NCI-H446 treated with DMSO at 0.1 percent for 48 hours (cell line): ENCODE data around the gene KITLG.
"Not testable (repeated sequence)": the region's sequence is repeated elsewhere in the genome, so short reads cannot be mapped to it uniquely, and the experiment has no call there.

Experiments used
- DNase-seq: peaks from one replicate; lab custom pipeline; 2025; lab: John Stamatoyannopoulos, UW

KITLG gene

GRCh38 chr12:88496429-88496828 lies 83.8 kb downstream of the KITLG start:
- no peak for DNase-seq

- no peak for DNase-seq
These were observed 85.2 kb downstream of the KITLG start for GRCh38 chr12:88495031-88495430.

- DNase-seq, result no peak
These were observed 85.8 kb downstream of the KITLG start for GRCh38 chr12:88494520-88494919.

GRCh38 chr12:88493636-88494035 lies 86.6 kb downstream of the KITLG start:
- peak; percentile 62 for DNase-seq

- DNase-seq, result no peak
These were observed 89.8 kb downstream of the KITLG start for GRCh38 chr12:88490425-88490824.

- DNase-seq, result no peak
These were observed 107.5 kb downstream of the KITLG start for GRCh38 chr12:88472775-88473174.

GRCh38 chr12:88472248-88472647 lies 108.0 kb downstream of the KITLG start:
- DNase-seq, result no peak

GRCh38 chr12:88471331-88472045 lies 108.8 kb downstream of the KITLG start:
- peak; percentile 49 for DNase-seq

- DNase-seq, result no peak
These were observed 111.1 kb downstream of the KITLG start for GRCh38 chr12:88469154-88469553.

- no peak for DNase-seq
These were observed 111.7 kb downstream of the KITLG start for GRCh38 chr12:88468581-88468980.

- not testable (repeated sequence) for DNase-seq
These were observed 113.6 kb downstream of the KITLG start for GRCh38 chr12:88466708-88467107.

- no peak for DNase-seq
These were observed 121.9 kb downstream of the KITLG start for GRCh38 chr12:88458327-88458726.

GRCh38 chr12:88453323-88453722 lies 126.9 kb downstream of the KITLG start:
- no peak for DNase-seq

- DNase-seq, result no peak
These were observed 129.1 kb downstream of the KITLG start for GRCh38 chr12:88451205-88451604.

GRCh38 chr12:88450136-88450535 lies 130.1 kb downstream of the KITLG start:
- DNase-seq, result no peak

GRCh38 chr12:88448337-88448915 lies 131.8 kb downstream of the KITLG start:
- no peak for DNase-seq

- DNase-seq, result no peak
These were observed 134.4 kb downstream of the KITLG start for GRCh38 chr12:88445705-88446394.

GRCh38 chr12:88444481-88444880 lies 135.8 kb downstream of the KITLG start:
- DNase-seq, result no peak
